ENCODE measurements around the gene PITPNC1. TPM values are rescaled to one million over a fixed set of nuclear protein-coding genes. Genes with fewer than 3 reads are reported as not detected.

PITPNC1 gene
- total and polyA plus RNA-seq, 2 donors (not counting 3 experiments of a cell fraction or from before 2014, with no cell fraction given): 2.4 to 9.6 TPM

- ChIA-PET CTCF (interaction anchor here (0.6 to 1.7 kb wide), 5 partner anchors 12 to 179 kb away, joined by 3 to 5 read pairs (median 3); no protein-coding TSS in a partner anchor), POLR2A (no interaction called here)
- no peaks in the 10 kb centered on the region for H3K27me3 ChIP-seq (ENCODE audit: control insufficient read depth in 2 of 2, insufficient read depth in 2 of 2, low read length in 2 of 2)
- H3K9ac ChIP-seq (replicated peaks; ENCODE audit: extremely low read depth, insufficient read depth, low read length): no peak overlapping the region
- H3K4me2 ChIP-seq (ENCODE audit: insufficient read depth, low read length): no peak overlapping the region
- BruUV-seq (replicated peaks): no TSS peak
- H3K79me2 ChIP-seq (ENCODE audit: control insufficient read depth, insufficient read depth, low read length): no peaks in the 10 kb centered on the region
- dilution Hi-C loops (cut with MboI; ENCODE audit: extremely low pct_ligation_motif_present, low sequenced_read_pairs): no loop called here
- no peaks in the 10 kb centered on the region for H3K4me1 ChIP-seq (ENCODE audit: control insufficient read depth, extremely low read depth, insufficient read depth, low read length)
- no peaks in the 10 kb centered on the region for H4K20me1 ChIP-seq (replicated peaks; ENCODE audit: control insufficient read depth, extremely low read depth, insufficient read depth, low read length)
- FAIRE-seq (no peak), DNase-seq (ENCODE audit: low read depth, low spot score) (no peak)
- H3K9me1 ChIP-seq (replicated peaks; ENCODE audit: control insufficient read depth, extremely low read depth, insufficient read depth, low read length): no peaks in the 10 kb centered on the region
- H3K36me3 ChIP-seq (ENCODE audit: control insufficient read depth in 2 of 2, extremely low read depth in 1 of 2, insufficient read depth in 2 of 2, low read length in 2 of 2): no peaks in the 10 kb centered on the region
- TF ChIP-seq MAX (IDR thresholded peaks at IDR 0.05; ENCODE audit: insufficient read depth, insufficient read length) (no peak), EZH2 (IDR thresholded peaks at IDR 0.05; ENCODE audit: borderline replicate concordance, low read depth, low read length, severe bottlenecking) (no peak), MYC (IDR thresholded peaks at IDR 0.05; ENCODE audit: low read depth, low read length) (no peak), POLR2AphosphoS5 (IDR thresholded peaks at IDR 0.05; ENCODE audit: insufficient read depth, low read depth, low read length) (no peak), FOS (IDR thresholded peaks at IDR 0.05; ENCODE audit: borderline replicate concordance, insufficient read depth, low read length) (no peak), CTCF (IDR thresholded peaks at IDR 0.05; ENCODE audit: extremely low read depth in 1 of 2, insufficient read depth in 1 of 2, low read depth in 1 of 2, low read length in 2 of 2) (no peak), GATA2 (IDR thresholded peaks at IDR 0.05; ENCODE audit: insufficient read depth, insufficient read length, low read depth, low read length) (no peak), POLR2A (IDR thresholded peaks at IDR 0.05; ENCODE audit: low read depth, low read length) (no peak), JUN (IDR thresholded peaks at IDR 0.05; ENCODE audit: borderline replicate concordance, insufficient read depth, insufficient read length, low read depth) (no peak)
- intact Hi-C loops (cut with micrococcal nuclease): loop anchor here (5.0 kb wide), 1 partner anchor 130 kb away; no protein-coding TSS in a partner anchor
- no peaks in the 10 kb centered on the region for H3K9me3 ChIP-seq (replicated peaks; ENCODE audit: control insufficient read depth, insufficient read depth, low read length)
- no peak overlapping the region for H2AFZ ChIP-seq (ENCODE audit: low read depth, low read length)
- no peak overlapping the region for H3K27ac ChIP-seq (ENCODE audit: insufficient read depth, low read depth, low read length)
- H3K4me3 ChIP-seq (replicated peaks in 1 of 3; ENCODE audit: insufficient read depth in 1 of 3, low read depth in 1 of 3, low read length in 3 of 3): no peak overlapping the region
These were observed 180.2 kb downstream of the PITPNC1 start for GRCh38 chr17:67557052-67557845.

Data from endothelial cell of umbilical vein (primary cell).